HG02840 (cell line): ENCODE data around the gene NAT9.

Experiments
- ATAC-seq: cut with Tn5 transposase; IDR thresholded peaks from one replicate; pipeline ENCODE4 v1.9.1; 2021; ENCODE audit warnings: mild to moderate bottlenecking, moderate library complexity, moderate number of reproducible peaks; ENCODE audit not compliant: unreplicated experiment, low FRiP score

Gene NAT9

GRCh38 chr17:74782571-74782970 lies 6.4 kb upstream of the NAT9 start:
- ATAC-seq, result no peak

GRCh38 chr17:74780443-74781238 lies 4.5 kb upstream of the NAT9 start:
- ATAC-seq, result no peak

- no peak for ATAC-seq
Measured at GRCh38 chr17:74779948-74780400, 3.8 kb upstream of the NAT9 start.

- no peak for ATAC-seq
Measured at GRCh38 chr17:74779501-74779900, 3.4 kb upstream of the NAT9 start.

- no peak for ATAC-seq
Measured at GRCh38 chr17:74778960-74779359, 2.8 kb upstream of the NAT9 start.

- no peak for ATAC-seq
Measured at GRCh38 chr17:74777901-74778515, 1.9 kb upstream of the NAT9 start.

GRCh38 chr17:74776990-74777389 lies 845 bp upstream of the NAT9 start:
- no peak for ATAC-seq

GRCh38 chr17:74775409-74776043 lies 619 bp downstream of the NAT9 start:
- ATAC-seq, result no peak

GRCh38 chr17:74773871-74774286 lies 2.3 kb downstream of the NAT9 start:
- ATAC-seq, result no peak

- no peak for ATAC-seq
Measured at GRCh38 chr17:74773414-74773813, 2.7 kb downstream of the NAT9 start.

GRCh38 chr17:74772053-74772452 lies 4.1 kb downstream of the NAT9 start:
- ATAC-seq, result no peak

GRCh38 chr17:74771319-74771914 lies 4.7 kb downstream of the NAT9 start:
- ATAC-seq, result no peak

- no peak for ATAC-seq
Measured at GRCh38 chr17:74770498-74771318, 5.4 kb downstream of the NAT9 start.

GRCh38 chr17:74769856-74770497 lies 6.2 kb downstream of the NAT9 start:
- ATAC-seq, result no peak

- no peak for ATAC-seq
Measured at GRCh38 chr17:74769266-74769855, 6.8 kb downstream of the NAT9 start.

- ATAC-seq, result no peak
Measured at GRCh38 chr17:74768763-74769114, 7.4 kb downstream of the NAT9 start.

- no peak for ATAC-seq
Measured at GRCh38 chr17:74768069-74768762, 7.9 kb downstream of the NAT9 start.

- ATAC-seq, result no peak
Measured at GRCh38 chr17:74767111-74767516, 9.0 kb downstream of the NAT9 start.

- no peak for ATAC-seq
Measured at GRCh38 chr17:74766413-74766812, 9.7 kb downstream of the NAT9 start.
